GM21786 (cell line): ENCODE data around the gene ABCA10.
"Not testable (repeated sequence)": the region's sequence is repeated elsewhere in the genome, so short reads cannot be mapped to it uniquely, and the experiment has no call there.

Experiments used
- ATAC-seq: cut with Tn5 transposase; IDR thresholded peaks from one replicate; pipeline ENCODE4 v1.9.1; 2021; ENCODE audit not compliant: unreplicated experiment

The ABCA10 gene

GRCh38 chr17:69228576-69228975 lies at the start of gene ABCA10:
Gene ABCA10 (minus strand): TSS chr17:69228824. CDS start chr17:69225358, 3,466 bp downstream.
- no peak for ATAC-seq

- ATAC-seq: not testable (repeated sequence)
Observed at GRCh38 chr17:69276279-69276678, 47.7 kb upstream of the ABCA10 start.

- ATAC-seq: no peak
Observed at GRCh38 chr17:69275751-69276150, 47.1 kb upstream of the ABCA10 start.

- ATAC-seq: no peak
Observed at GRCh38 chr17:69271023-69271422, 42.4 kb upstream of the ABCA10 start.

GRCh38 chr17:69269131-69269998 lies 40.7 kb upstream of the ABCA10 start:
- ATAC-seq: no peak

GRCh38 chr17:69268543-69269014 lies 40.0 kb upstream of the ABCA10 start:
- ATAC-seq: no peak

- no peak for ATAC-seq
Observed at GRCh38 chr17:69267219-69267618, 38.6 kb upstream of the ABCA10 start.

GRCh38 chr17:69265873-69266272 lies 37.2 kb upstream of the ABCA10 start:
- no peak for ATAC-seq

GRCh38 chr17:69254187-69254586 lies 25.6 kb upstream of the ABCA10 start:
- no peak for ATAC-seq

GRCh38 chr17:69250641-69251040 lies 22.0 kb upstream of the ABCA10 start:
- no peak for ATAC-seq

GRCh38 chr17:69246726-69247375 lies 18.2 kb upstream of the ABCA10 start:
- ATAC-seq: no peak

- ATAC-seq: no peak
Observed at GRCh38 chr17:69246202-69246601, 17.6 kb upstream of the ABCA10 start.

GRCh38 chr17:69245617-69246016 lies 17.0 kb upstream of the ABCA10 start:
- no peak for ATAC-seq

- no peak for ATAC-seq
Observed at GRCh38 chr17:69239611-69240600, 11.3 kb upstream of the ABCA10 start.

GRCh38 chr17:69236946-69237345 lies 8.3 kb upstream of the ABCA10 start:
- no peak for ATAC-seq

GRCh38 chr17:69236464-69236863 lies 7.8 kb upstream of the ABCA10 start:
- no peak for ATAC-seq

GRCh38 chr17:69235338-69236058 lies 6.9 kb upstream of the ABCA10 start:
- ATAC-seq: peak; percentile 95

GRCh38 chr17:69232650-69233049 lies 4.0 kb upstream of the ABCA10 start:
- ATAC-seq: no peak

- no peak for ATAC-seq
Observed at GRCh38 chr17:69231521-69231920, 2.9 kb upstream of the ABCA10 start.

GRCh38 chr17:69230939-69231338 lies 2.3 kb upstream of the ABCA10 start:
- ATAC-seq: no peak
